BLaER1 (cell line): ENCODE results near the gene CD164.

Source experiments
- H3K27ac ChIP-seq: shearing (Covaris generic); formaldehyde crosslinking; 2 replicates; pipeline ENCODE4 v1.8.1; 2022
- H3K27me3 ChIP-seq: shearing (Covaris generic); formaldehyde crosslinking; 2 replicates; pipeline ENCODE4 v1.8.1; 2022
- H3K36me3 ChIP-seq: shearing (Covaris generic); formaldehyde crosslinking; 2 replicates; pipeline ENCODE4 v1.8.1; 2022
- H3K4me1 ChIP-seq: shearing (Covaris generic); formaldehyde crosslinking; 2 replicates; pipeline ENCODE4 v1.8.1; 2022
- H3K4me2 ChIP-seq: shearing (Covaris generic); formaldehyde crosslinking; 2 replicates; pipeline ENCODE4 v1.8.1; 2022
- H3K4me3 ChIP-seq: shearing (Covaris generic); formaldehyde crosslinking; 2 replicates; pipeline ENCODE4 v1.8.1; 2022
- H3K9ac ChIP-seq: shearing (Covaris generic); formaldehyde crosslinking; 2 replicates; pipeline ENCODE4 v1.8.1; 2022
- H3K9me3 ChIP-seq: shearing (Covaris generic); formaldehyde crosslinking; 2 replicates; pipeline ENCODE4 v1.8.1; 2022
- H4K20me1 ChIP-seq: shearing (Covaris generic); formaldehyde crosslinking; 2 replicates; pipeline ENCODE4 v1.8.1; 2022
- Cebpa-rat ChIP-seq: shearing (Covaris generic); IDR thresholded peaks from 2 replicates; pipeline ENCODE4 v1.8.1; 2022

CD164 gene

GRCh38 chr6:109396046-109396718 lies 13.9 kb upstream of the CD164 start:
- H3K9me3 ChIP-seq = no peaks in the 10 kb centered on the region
- H3K27me3 ChIP-seq = no peaks in the 10 kb centered on the region
- no peaks in the 10 kb centered on the region for H3K36me3 ChIP-seq
- TF ChIP-seq Cebpa-rat = no peak
- no peaks in the 10 kb centered on the region for H4K20me1 ChIP-seq
- H3K27ac ChIP-seq = no peak overlapping the region
- H3K4me3 ChIP-seq = no peak overlapping the region
- H3K9ac ChIP-seq = no peak overlapping the region
- H3K4me2 ChIP-seq = no peak overlapping the region
- no peaks in the 10 kb centered on the region for H3K4me1 ChIP-seq

- H3K9ac ChIP-seq = no peak overlapping the region
- no peak overlapping the region for H3K4me2 ChIP-seq
- TF ChIP-seq Cebpa-rat = no peak
- H3K27me3 ChIP-seq = no peaks in the 10 kb centered on the region
- no peaks in the 10 kb centered on the region for H4K20me1 ChIP-seq
- no peak overlapping the region for H3K27ac ChIP-seq
- H3K9me3 ChIP-seq = no peaks in the 10 kb centered on the region
- no peak overlapping the region for H3K4me3 ChIP-seq
- no peaks in the 10 kb centered on the region for H3K36me3 ChIP-seq
- H3K4me1 ChIP-seq = peaks cover 8% of the 10 kb centered on the region; the same call in 1 of the 2 replicates
Observed at GRCh38 chr6:109393886-109394281, 11.6 kb upstream of the CD164 start.

DNA sequence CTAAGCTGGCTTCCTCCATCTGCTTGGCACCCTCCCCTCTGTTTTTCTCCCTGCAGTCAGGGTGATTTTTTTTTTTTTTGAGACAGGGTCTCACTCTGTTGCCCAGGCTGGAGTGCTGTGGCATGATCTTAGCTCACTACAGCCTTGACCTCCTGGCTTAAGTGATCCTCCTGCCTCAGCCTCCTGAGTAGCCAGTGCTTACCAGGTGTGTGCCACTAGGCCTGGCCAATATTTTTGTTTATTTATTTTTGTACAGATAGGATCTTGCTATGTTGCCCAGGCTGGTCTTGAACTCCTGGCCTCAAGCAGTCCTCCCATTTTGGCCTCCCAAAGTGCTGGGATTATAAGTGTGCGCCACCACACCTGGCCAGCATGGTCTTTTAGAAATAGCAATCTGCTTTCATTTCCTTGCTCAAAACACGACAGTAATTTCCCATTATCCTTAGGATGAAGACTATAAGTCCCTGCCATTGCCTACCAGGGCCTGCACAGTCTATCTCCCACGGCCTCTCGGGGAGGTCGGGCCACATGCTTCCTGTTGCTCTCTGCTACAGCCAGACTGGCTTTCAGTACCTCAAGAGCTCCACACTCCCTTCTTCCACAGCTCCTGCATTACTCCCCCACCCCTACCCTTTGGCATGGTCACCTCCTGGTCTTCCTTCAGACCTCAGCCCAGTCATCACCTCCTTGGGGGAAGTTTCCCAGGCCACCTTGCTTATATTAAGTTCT lies 11.1 kb upstream of the CD164 start:
- peaks cover 8% of the 10 kb centered on the region; the same call in 1 of the 2 replicates for H3K4me1 ChIP-seq
- H3K27me3 ChIP-seq = no peaks in the 10 kb centered on the region
- no peak overlapping the region for H3K4me2 ChIP-seq
- H3K27ac ChIP-seq = no peak overlapping the region
- no peaks in the 10 kb centered on the region for H4K20me1 ChIP-seq
- H3K9me3 ChIP-seq = no peaks in the 10 kb centered on the region
- TF ChIP-seq Cebpa-rat = no peak
- no peak overlapping the region for H3K4me3 ChIP-seq
- no peak overlapping the region for H3K9ac ChIP-seq
- H3K36me3 ChIP-seq = no peaks in the 10 kb centered on the region

- Histone ChIP-seq H3K27me3 (no peaks in the 10 kb centered on the region), H4K20me1 (no peaks in the 10 kb centered on the region), H3K9me3 (no peaks in the 10 kb centered on the region), H3K27ac (no peak overlapping the region), H3K4me3 (no peak overlapping the region), H3K36me3 (no peaks in the 10 kb centered on the region), H3K9ac (no peak overlapping the region), H3K4me2 (no peak overlapping the region), H3K4me1 (peaks cover 12% of the 10 kb centered on the region)
- TF ChIP-seq Cebpa-rat = no peak
Observed at GRCh38 chr6:109389650-109390274, 7.5 kb upstream of the CD164 start.

DNA sequence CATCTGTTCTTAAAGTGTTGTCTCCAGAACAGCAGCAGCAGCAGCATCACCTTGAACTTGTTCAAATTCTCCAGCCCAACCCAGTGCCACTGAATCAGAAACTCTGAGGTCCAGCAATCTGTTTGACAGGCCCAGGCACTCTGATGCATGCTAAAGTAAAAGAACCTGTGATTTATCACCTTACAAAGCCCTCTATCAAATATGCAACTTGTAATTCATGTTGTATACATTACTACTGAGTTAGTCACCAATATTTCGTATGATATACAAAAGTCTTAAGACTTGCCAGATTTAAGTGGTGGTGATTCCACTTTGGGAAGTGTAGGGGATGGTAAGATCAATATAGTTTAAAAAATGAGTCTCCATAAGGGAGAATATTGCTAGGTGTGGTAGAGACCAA lies 6.0 kb upstream of the CD164 start:
- no peak overlapping the region for H3K4me2 ChIP-seq
- H3K4me1 ChIP-seq = peaks cover 27% of the 10 kb centered on the region
- no peak overlapping the region for H3K9ac ChIP-seq
- no peak overlapping the region for H3K27ac ChIP-seq
- H3K9me3 ChIP-seq = no peaks in the 10 kb centered on the region
- H3K4me3 ChIP-seq = no peak overlapping the region
- H3K27me3 ChIP-seq = no peaks in the 10 kb centered on the region
- H4K20me1 ChIP-seq = no peaks in the 10 kb centered on the region
- TF ChIP-seq Cebpa-rat = no peak
- no peaks in the 10 kb centered on the region for H3K36me3 ChIP-seq

DNA sequence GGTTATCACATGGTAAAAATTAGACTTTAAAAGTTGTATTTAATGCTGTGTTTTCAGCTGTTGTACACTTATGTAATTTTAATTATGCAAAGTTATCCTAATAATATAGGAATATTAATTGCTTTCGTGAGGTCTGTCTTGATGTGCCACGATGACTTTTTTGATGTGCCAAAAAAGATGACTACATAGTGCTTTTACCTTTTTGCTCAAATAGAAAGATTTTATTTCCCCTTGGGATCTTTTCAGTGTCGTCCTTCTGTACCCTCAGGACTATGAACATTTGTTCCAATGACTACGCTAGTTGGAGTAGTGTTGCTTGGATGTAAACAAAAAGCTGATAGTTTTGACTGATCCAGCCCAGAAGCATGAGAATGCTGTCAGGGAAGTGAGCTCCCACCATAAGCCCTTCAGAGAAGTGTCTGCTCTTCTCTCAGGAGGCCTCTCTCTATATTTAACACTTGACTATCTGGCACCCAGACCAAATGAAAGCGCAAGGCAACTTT lies 1.2 kb upstream of the CD164 start:
- H3K4me2 ChIP-seq = peak overlapping the region; percentile 87
- peak overlapping the region; percentile 100 for H3K27ac ChIP-seq
- peak overlapping the region; percentile 99 for H3K9ac ChIP-seq
- H4K20me1 ChIP-seq = peaks cover 31% of the 10 kb centered on the region
- peak overlapping the region; percentile 93 for H3K4me3 ChIP-seq
- no peaks in the 10 kb centered on the region for H3K27me3 ChIP-seq
- peaks cover 35% of the 10 kb centered on the region for H3K4me1 ChIP-seq
- TF ChIP-seq Cebpa-rat = no peak
- H3K36me3 ChIP-seq = peaks cover 9% of the 10 kb centered on the region
- H3K9me3 ChIP-seq = no peaks in the 10 kb centered on the region

DNA sequence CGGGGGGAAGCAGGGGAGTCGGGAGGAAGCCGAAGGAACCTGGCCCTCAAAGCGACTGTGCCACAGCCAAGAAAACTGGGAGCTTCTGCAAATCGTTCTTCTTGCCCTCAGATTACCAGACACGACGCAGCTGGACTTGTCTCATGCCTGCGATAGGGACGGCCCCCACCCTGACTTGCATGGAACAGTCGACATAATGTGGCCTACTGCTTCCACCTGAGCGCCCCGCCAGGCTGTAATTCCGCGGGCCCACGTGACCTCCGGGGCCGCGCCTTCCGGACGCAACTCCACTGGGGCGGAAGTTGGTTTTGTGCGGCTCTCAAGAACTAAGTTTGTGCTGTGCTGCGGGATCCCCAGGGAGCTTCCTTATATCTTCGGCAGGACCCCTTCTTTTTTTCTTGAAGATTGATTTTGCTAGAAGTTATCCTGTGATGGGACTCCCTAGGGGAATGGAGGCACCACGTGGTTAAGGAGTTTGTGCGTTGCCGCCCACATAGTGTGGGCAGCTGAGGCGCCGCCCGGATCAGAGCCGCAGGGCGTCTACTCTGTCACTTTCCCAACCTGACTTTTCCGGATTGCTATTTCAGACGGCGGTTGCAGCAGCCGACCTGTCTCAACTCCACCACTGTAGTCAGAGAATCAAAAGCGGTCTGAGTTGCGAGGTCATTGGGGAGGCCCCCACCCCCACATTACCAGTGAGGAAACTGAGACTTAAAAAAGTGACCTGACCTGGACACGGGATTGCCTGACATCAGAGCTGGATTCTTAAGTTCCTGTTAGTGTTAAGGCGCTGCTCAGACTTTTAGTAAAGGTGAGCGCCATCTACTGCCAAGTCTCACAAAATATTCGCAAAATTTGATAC lies 540 bp upstream of the CD164 start:
- TF ChIP-seq Cebpa-rat = peak; percentile 17; the same call in 1 of the 2 replicates
- peak overlapping the region; percentile 93 for H3K4me3 ChIP-seq
- H3K36me3 ChIP-seq = peaks cover 15% of the 10 kb centered on the region
- peak overlapping the region; percentile 87 for H3K4me2 ChIP-seq
- no peaks in the 10 kb centered on the region for H3K27me3 ChIP-seq
- H3K4me1 ChIP-seq = peaks cover 35% of the 10 kb centered on the region
- H3K27ac ChIP-seq = peak overlapping the region; percentile 100
- H4K20me1 ChIP-seq = peaks cover 38% of the 10 kb centered on the region
- H3K9me3 ChIP-seq = no peaks in the 10 kb centered on the region
- peak overlapping the region; percentile 99 for H3K9ac ChIP-seq

GRCh38 chr6:109381061-109381746 lies 1.1 kb downstream of the CD164 start:
- Histone ChIP-seq H3K27me3 (no peaks in the 10 kb centered on the region), H3K27ac (peak overlapping the region; percentile 100), H3K4me1 (peaks cover 35% of the 10 kb centered on the region), H4K20me1 (peaks cover 54% of the 10 kb centered on the region), H3K9me3 (no peaks in the 10 kb centered on the region), H3K9ac (peak overlapping the region; percentile 99), H3K36me3 (peaks cover 32% of the 10 kb centered on the region), H3K4me2 (peak overlapping the region; percentile 87), H3K4me3 (peak overlapping the region; percentile 93)
- no peak for TF ChIP-seq Cebpa-rat

- H3K4me1 ChIP-seq = peaks cover 31% of the 10 kb centered on the region
- H3K4me2 ChIP-seq = peak overlapping the region; percentile 87
- H4K20me1 ChIP-seq = peaks cover 64% of the 10 kb centered on the region
- no peaks in the 10 kb centered on the region for H3K27me3 ChIP-seq
- peaks cover 46% of the 10 kb centered on the region for H3K36me3 ChIP-seq
- no peaks in the 10 kb centered on the region for H3K9me3 ChIP-seq
- no peak for TF ChIP-seq Cebpa-rat
- H3K27ac ChIP-seq = no peak overlapping the region
- peak overlapping the region; percentile 99 for H3K9ac ChIP-seq
- H3K4me3 ChIP-seq = peak overlapping the region; percentile 93
Observed at GRCh38 chr6:109379711-109380110, 2.6 kb downstream of the CD164 start.
